ENCODE data around the gene BCL7B. TPM values are rescaled to one million over a fixed set of nuclear protein-coding genes. Genes with fewer than 3 reads are reported as not detected.

BCL7B gene
- total RNA-seq, result 130 TPM

GRCh38 chr7:73557397-73558257, at the start of gene BCL7B:
BCL7B (minus strand) TSS chr7:73557690; CDS start chr7:73557578, 112 bp downstream.
- Histone ChIP-seq H3K27me3 (no peaks in the 10 kb centered on the region), H3K4me3 (peak within 1 kb of the TSS; percentile 96 to 97), H3K9me3 (no peaks in the 10 kb centered on the region), H3K36me3 (peaks cover 0 to 14% of the 10 kb centered on the region in 2 donors), H3K4me1 (peaks cover 3 to 10% of the 10 kb centered on the region in 2 donors), H3K27ac (peak within 1 kb of the TSS; percentile 99 to 100)
- TF ChIP-seq CTCF (IDR thresholded peaks at IDR 0.05), result peak in 1 of 3 experiments; percentile 27
- intact Hi-C loops (cut with DNase I), result loop anchor here (1.0 kb wide), 2 partner anchors 21 to 35 kb away; partner anchors contain the start of genes BAZ1B and TBL2
- peak in 1 of 2 donors; percentile 83 for DNase-seq (ENCODE audit: low spot score in 2 of 2)

- Histone ChIP-seq H3K9me3 (no peaks in the 10 kb centered on the region), H3K27ac (no peak overlapping the region), H3K36me3 (no peaks in the 10 kb centered on the region), H3K27me3 (no peaks in the 10 kb centered on the region), H3K4me3 (no peak overlapping the region), H3K4me1 (no peaks in the 10 kb centered on the region)
- no peak for DNase-seq (ENCODE audit: low spot score in 2 of 2)
- intact Hi-C loops (cut with DNase I), result no loop called here
- no peak for TF ChIP-seq CTCF (IDR thresholded peaks at IDR 0.05)
Measured at GRCh38 chr7:73605601-73606220, 48.2 kb upstream of the BCL7B start.

- no peak overlapping the region for H3K27ac ChIP-seq
- H3K36me3 ChIP-seq, result no peaks in the 10 kb centered on the region
- no peaks in the 10 kb centered on the region for H3K4me1 ChIP-seq
- no peaks in the 10 kb centered on the region for H3K9me3 ChIP-seq
- H3K4me3 ChIP-seq, result no peak overlapping the region
- no peak for DNase-seq (ENCODE audit: low spot score in 2 of 2)
- H3K27me3 ChIP-seq, result no peaks in the 10 kb centered on the region
- TF ChIP-seq CTCF (IDR thresholded peaks at IDR 0.05), result no peak
- intact Hi-C loops (cut with DNase I), result no loop called here
Measured at GRCh38 chr7:73602721-73603651, 45.5 kb upstream of the BCL7B start.

- no peaks in the 10 kb centered on the region for H3K4me1 ChIP-seq
- no peak for TF ChIP-seq CTCF (IDR thresholded peaks at IDR 0.05)
- no peaks in the 10 kb centered on the region for H3K36me3 ChIP-seq
- intact Hi-C loops (cut with DNase I), result no loop called here
- no peak overlapping the region for H3K27ac ChIP-seq
- DNase-seq (ENCODE audit: low spot score in 2 of 2), result no peak
- no peaks in the 10 kb centered on the region for H3K9me3 ChIP-seq
- no peak overlapping the region for H3K4me3 ChIP-seq
- peaks cover 5% of the 10 kb centered on the region for H3K27me3 ChIP-seq
Measured at GRCh38 chr7:73599916-73600315, 42.4 kb upstream of the BCL7B start.

- intact Hi-C loops (cut with DNase I), result no loop called here
- Histone ChIP-seq H3K27me3 (peaks cover 5% of the 10 kb centered on the region), H3K4me3 (no peak overlapping the region), H3K36me3 (no peaks in the 10 kb centered on the region), H3K27ac (no peak overlapping the region), H3K4me1 (no peaks in the 10 kb centered on the region), H3K9me3 (no peaks in the 10 kb centered on the region)
- DNase-seq (ENCODE audit: low spot score in 2 of 2), result no peak
- no peak for TF ChIP-seq CTCF (IDR thresholded peaks at IDR 0.05)
Measured at GRCh38 chr7:73599151-73599882, 41.8 kb upstream of the BCL7B start.

Measured in ascending aorta (tissue), 2 donors.